Choroid plexus epithelial cell (primary cell): ENCODE measurements around the gene MT1M.

ENCODE experiments used
- DNase-seq: peaks from one replicate; pipeline ENCODE4 v3.0.0-alpha.2; 2010; ENCODE audit warnings: low read depth
- H3K4me3 ChIP-seq: 2 replicates; pipeline ENCODE4 v1.5.1; 2011; ENCODE audit warnings: low read depth, mild to moderate bottlenecking, control low read depth, low read length, moderate library complexity
- CTCF ChIP-seq: conservative IDR thresholded peaks from 2 replicates; pipeline ENCODE4 v1.5.1; 2011; ENCODE audit warnings: low read depth, mild to moderate bottlenecking, control low read depth, inconsistent platforms, low read length, moderate library complexity

MT1M gene

GRCh38 chr16:56608043-56608875 is 24.2 kb upstream of the MT1M start, which contains the start of gene MT2A:
TSS of gene MT2A (plus strand) at chr16:56608584. CDS start at chr16:56608656, 72 bp downstream.
- DNase-seq: peak; percentile 99
- H3K4me3 ChIP-seq: peak within 1 kb of the TSS; percentile 87
- no peak for TF ChIP-seq CTCF

- peak; percentile 0 for TF ChIP-seq CTCF
- no peak for DNase-seq
- H3K4me3 ChIP-seq: peak overlapping the region; percentile 87
These were observed 23.5 kb upstream of the MT1M start for GRCh38 chr16:56608876-56609462.

GRCh38 chr16:56609463-56609921 is 23.0 kb upstream of the MT1M start:
- no peak for TF ChIP-seq CTCF
- DNase-seq: peak; percentile 94
- H3K4me3 ChIP-seq: peak overlapping the region; percentile 87

- TF ChIP-seq CTCF: peak; percentile 19
- peak; percentile 96 for DNase-seq
- H3K4me3 ChIP-seq: peak overlapping the region; percentile 87
These were observed 22.3 kb upstream of the MT1M start for GRCh38 chr16:56610017-56610608.

GRCh38 chr16:56610609-56611111 is 21.8 kb upstream of the MT1M start:
- peak overlapping the region; percentile 87 for H3K4me3 ChIP-seq
- DNase-seq: peak; percentile 63
- TF ChIP-seq CTCF: no peak

- TF ChIP-seq CTCF: no peak
- H3K4me3 ChIP-seq: no peak overlapping the region
- DNase-seq: peak; percentile 52
These were observed 21.1 kb upstream of the MT1M start for GRCh38 chr16:56611281-56611833.
